ENCODE measurements around the gene KRT35.

GRCh38 chr17:41486316-41486715 is 5.4 kb upstream of the KRT35 start:
- TF ChIP-seq CTCF (IDR thresholded peaks at IDR 0.05 in 4 of 5, conservative IDR thresholded peaks at IDR 0.05 in 1 of 5) (no peak), POLR2A (IDR thresholded peaks at IDR 0.05) (no peak)

Measured in gastrocnemius medialis (tissue), 4 donors.